HG03159 (cell line): ENCODE results near the gene BMPR1B.

Source experiments
- ATAC-seq: cut with Tn5 transposase; IDR thresholded peaks from one replicate; pipeline ENCODE4 v1.9.1; 2021; ENCODE audit warnings: mild to moderate bottlenecking, moderate library complexity; ENCODE audit not compliant: unreplicated experiment

BMPR1B gene

GRCh38 chr4:94947681-94948108 is 189.9 kb downstream of the BMPR1B start:
- no peak for ATAC-seq

GRCh38 chr4:94954251-94954650 is 196.5 kb downstream of the BMPR1B start:
- ATAC-seq: no peak

GRCh38 chr4:94957030-94957429 is 199.3 kb downstream of the BMPR1B start:
- ATAC-seq: no peak

GRCh38 chr4:94959307-94959706 is 201.6 kb downstream of the BMPR1B start:
- no peak for ATAC-seq

- no peak for ATAC-seq
These were observed 203.0 kb downstream of the BMPR1B start for GRCh38 chr4:94960708-94961107.

GRCh38 chr4:94961420-94961819 is 203.7 kb downstream of the BMPR1B start:
- ATAC-seq: no peak

GRCh38 chr4:94962484-94962883 is 204.7 kb downstream of the BMPR1B start:
- no peak for ATAC-seq

GRCh38 chr4:94965852-94966251 is 208.1 kb downstream of the BMPR1B start:
- ATAC-seq: no peak

GRCh38 chr4:94968493-94968892 is 210.7 kb downstream of the BMPR1B start:
- no peak for ATAC-seq

GRCh38 chr4:94970650-94971049 is 212.9 kb downstream of the BMPR1B start:
- no peak for ATAC-seq

- no peak for ATAC-seq
These were observed 217.0 kb downstream of the BMPR1B start for GRCh38 chr4:94974773-94975172.

GRCh38 chr4:94976371-94977011 is 218.7 kb downstream of the BMPR1B start:
- ATAC-seq: no peak

GRCh38 chr4:94978904-94979303 is 221.1 kb downstream of the BMPR1B start:
- no peak for ATAC-seq

GRCh38 chr4:94979621-94980020 is 221.9 kb downstream of the BMPR1B start:
- no peak for ATAC-seq

- peak; percentile 44 for ATAC-seq
These were observed 238.1 kb downstream of the BMPR1B start for GRCh38 chr4:94995684-94996394.

- no peak for ATAC-seq
These were observed 242.4 kb downstream of the BMPR1B start for GRCh38 chr4:95000076-95000648.

- ATAC-seq: no peak
These were observed 247.2 kb downstream of the BMPR1B start for GRCh38 chr4:95004912-95005311.

- no peak for ATAC-seq
These were observed 250.2 kb downstream of the BMPR1B start for GRCh38 chr4:95007998-95008397.

GRCh38 chr4:95013236-95013635 is 255.5 kb downstream of the BMPR1B start:
- ATAC-seq: no peak

GRCh38 chr4:95014068-95014467 is 256.3 kb downstream of the BMPR1B start:
- no peak for ATAC-seq

GRCh38 chr4:95017305-95018064 is 259.7 kb downstream of the BMPR1B start:
- ATAC-seq: no peak
